ENCODE measurements around the gene PLAAT3.
A peak's percentile ranks its signal among the peaks of the same experiment; 100 is the strongest.
"Not testable (repeated sequence)": the region's sequence is repeated elsewhere in the genome, so short reads cannot be mapped to it uniquely, and the experiment has no call there.

The PLAAT3 gene

GRCh38 chr11:63608353-63609345 lies 5.6 kb downstream of the PLAAT3 start:
- DNase-seq, result no peak

DNA sequence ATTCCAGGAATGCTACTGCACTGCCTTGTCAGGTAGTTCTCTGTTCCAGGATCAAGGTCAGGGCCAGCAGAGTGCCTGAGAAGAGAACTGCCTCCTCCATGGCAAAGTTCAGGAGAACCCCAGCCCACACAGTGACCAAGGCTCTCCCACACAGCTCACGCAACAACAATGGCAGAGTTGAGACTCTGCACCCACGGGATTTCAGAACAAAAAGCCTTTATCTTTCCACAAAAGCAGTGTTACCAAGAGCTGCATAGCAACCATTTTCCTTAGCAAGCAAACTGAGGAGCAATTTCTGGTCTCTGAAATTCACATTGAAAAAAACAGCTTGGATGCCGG lies 11.1 kb downstream of the PLAAT3 start:
- DNase-seq, result no peak

- not testable (repeated sequence) for DNase-seq
These were observed 11.7 kb downstream of the PLAAT3 start for GRCh38 chr11:63602290-63603179.

DNA sequence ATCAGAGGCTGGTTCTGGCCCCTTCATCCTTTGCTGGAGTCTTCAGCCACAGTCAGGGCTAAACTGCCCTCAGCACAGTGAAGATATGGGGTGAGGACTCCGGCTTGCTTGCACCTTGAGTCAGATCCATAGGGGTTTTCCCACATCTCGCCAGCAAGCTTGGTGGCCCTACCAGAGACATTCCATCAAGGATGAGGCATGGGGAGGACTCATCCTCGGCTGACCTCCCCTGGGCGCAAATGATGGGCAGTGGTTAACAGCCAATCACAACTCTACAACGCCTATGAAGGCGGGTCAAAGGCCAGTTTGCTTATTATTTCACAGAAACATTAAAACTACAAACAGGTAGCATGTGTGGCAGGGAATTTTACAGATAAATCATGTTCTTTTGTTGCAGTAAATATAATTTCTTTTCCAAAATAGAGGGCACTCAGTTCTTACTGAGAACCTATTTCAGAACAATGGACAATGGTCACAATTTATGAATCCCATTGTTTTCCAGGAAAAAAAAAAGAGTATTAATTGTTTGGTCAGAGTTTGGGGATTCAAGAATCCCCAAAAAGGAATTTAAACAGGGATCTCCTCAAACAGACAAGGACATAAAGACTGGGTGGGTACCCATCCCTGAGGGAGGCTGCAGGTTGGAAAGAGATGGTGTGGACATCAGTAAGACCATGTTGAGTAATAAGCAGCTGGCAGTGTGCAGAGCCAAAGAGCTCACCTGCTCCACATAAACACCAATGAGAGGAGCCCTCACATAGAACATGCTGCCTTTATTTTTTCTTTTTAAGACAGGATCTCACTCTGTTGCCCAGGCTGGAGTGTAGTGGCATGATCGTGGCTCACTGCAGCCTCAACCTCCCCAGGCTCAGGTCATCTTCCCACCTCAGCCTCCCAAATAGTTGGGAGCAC lies 14.8 kb downstream of the PLAAT3 start:
- DNase-seq, result no peak

DNA sequence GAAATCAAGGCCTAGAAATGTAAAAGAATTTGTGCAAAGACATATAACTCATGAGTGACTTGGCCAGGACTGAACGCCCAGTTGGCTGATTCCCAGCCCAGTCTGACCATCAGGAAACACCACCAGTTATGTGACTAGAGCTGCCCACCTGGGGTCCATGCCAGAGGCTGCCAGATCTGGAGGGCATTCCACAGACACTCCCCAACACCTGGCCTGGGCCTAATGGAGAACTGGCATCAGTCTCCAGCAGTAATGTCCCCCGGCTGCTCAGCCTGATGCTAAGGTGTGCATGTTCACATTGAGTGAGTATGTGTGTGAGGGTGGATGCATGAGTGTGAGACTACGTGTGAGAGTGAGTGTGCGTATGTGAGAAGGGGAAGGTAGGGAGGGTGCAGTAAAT lies 15.7 kb downstream of the PLAAT3 start:
- no peak for DNase-seq

DNA sequence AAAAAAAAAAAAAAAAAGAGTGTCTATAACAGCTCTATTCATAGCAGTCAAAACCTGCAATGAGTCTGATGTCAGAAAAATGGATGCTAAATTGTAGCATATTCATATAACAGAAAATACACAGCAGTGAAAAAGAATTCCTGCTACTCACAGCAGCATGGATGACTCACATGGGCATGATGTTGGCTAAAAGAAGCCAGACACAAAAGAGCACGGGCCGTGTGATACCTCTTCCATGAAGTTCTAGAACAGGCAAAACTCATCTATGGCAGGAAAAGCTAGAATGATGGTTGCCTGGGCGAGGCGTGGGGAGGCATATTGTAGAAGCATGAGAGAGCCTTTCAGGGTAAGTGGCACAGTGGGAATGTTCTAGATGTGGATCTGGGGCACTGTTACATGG lies 18.9 kb downstream of the PLAAT3 start:
- no peak for DNase-seq

DNA sequence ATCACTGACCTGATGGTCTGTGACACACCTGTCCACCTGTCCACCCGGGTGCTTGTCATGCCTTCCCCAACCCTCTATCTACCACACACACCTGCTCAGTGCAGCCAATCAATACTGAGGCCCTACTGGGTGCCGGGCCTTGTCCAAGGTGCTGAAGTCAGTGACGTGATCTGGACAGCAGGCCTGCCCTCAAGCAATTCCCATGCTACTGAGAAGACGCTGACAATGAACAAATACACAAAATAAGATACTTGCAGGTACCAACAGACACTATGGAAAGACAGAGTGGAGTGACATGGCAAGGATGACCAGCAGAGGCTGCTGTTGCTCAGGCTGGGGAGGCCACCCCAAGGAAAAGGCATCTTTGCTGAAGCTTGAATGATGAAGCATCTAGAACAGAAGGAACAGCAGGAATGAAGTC lies 21.2 kb downstream of the PLAAT3 start:
- no peak for DNase-seq

DNA sequence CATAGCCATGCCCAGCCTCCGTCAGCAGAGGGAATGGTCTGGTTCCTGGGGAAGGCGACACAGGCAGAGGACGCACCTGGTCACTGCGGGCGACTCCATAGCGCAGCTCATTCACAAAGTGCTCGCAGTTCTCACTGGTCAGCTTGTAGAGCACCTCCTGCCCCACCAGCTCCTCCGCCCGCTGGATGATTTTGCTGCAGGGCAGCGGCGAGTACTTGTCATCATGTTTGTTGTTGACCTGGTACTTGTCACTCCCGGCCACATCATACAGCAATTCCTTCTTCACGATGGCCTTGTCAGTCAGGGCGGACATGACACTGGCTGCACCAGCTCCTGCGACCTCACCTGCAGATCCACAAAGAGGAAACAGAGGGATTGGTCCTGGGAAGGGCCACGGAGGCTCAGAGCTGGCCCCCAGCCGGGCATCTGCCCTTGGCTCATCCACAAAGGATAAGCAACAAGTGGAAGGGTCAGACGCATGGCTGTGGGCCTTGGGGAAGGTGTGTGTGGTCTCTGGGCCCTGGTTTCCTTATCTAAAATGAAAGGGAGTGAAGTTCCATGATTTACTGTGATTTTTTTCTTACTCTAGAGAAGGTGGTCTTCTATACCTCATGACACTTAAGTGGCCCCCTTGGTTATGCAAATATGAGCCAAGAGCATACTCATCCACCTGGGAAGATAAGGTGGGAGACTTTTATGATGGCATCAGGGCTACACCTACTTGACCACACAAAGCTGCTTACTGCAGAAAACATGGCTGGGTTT lies 24.0 kb downstream of the PLAAT3 start:
- DNase-seq, result no peak

GRCh38 chr11:63589000-63589399 lies 25.2 kb downstream of the PLAAT3 start:
- no peak for DNase-seq

GRCh38 chr11:63586451-63587166 lies 27.6 kb downstream of the PLAAT3 start:
- DNase-seq, result no peak

- DNase-seq, result no peak
These were observed 30.9 kb downstream of the PLAAT3 start for GRCh38 chr11:63583357-63583677.

GRCh38 chr11:63581224-63581623 lies 33.0 kb downstream of the PLAAT3 start:
- not testable (repeated sequence) for DNase-seq

DNA sequence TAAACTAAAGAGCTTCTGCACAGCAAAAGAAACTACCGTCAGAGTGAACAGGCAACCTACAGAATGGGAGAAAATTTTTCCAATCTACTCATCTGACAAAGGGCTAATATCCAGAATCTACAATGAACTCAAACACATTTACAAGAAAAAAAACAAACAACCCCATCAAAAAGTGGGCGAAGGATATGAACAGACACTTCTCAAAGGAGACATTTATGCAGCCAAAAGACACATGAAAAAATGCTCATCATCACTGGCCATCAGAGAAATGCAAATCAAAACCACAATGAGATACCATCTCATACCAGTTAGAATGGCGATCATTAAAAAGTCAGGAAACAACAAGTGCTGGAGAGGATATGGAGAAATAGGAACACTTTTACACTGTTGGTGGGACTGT lies 35.4 kb downstream of the PLAAT3 start:
- DNase-seq, result not testable (repeated sequence)

DNA sequence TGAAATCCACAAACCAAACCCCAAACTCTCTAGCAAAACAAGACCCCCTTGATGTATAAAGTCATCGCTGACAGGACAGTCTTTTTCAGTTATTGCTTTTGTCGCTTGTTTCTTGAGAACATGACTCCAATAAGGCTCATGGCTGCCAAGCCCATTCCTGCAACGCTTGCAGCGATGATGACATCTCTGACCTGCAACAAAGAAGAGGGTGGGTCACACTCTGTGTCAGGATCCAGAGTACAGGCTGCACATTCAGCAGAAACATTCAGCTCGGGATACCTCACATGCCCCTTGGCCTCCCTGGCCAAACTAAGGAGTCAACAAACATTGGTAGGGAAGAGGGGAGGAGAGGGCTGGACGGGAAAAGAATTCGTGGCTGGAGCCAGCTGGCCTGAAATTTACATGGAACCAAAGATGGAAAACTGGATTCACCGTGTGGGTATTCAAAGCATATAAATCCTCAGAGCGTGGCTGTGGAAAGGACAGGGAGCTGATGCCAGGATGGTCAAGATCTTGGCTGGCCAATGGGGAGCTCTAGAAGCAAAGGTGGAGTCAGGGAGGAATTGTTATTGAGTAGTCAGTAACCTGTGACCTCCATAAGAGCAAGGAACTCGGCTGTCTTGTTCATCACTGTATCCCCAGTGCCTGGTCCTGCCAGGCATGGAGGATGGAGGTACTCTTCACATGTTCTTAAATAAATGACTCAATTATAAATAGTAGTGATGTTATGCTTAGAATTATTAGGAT lies 39.2 kb downstream of the PLAAT3 start:
- DNase-seq, result no peak

DNA sequence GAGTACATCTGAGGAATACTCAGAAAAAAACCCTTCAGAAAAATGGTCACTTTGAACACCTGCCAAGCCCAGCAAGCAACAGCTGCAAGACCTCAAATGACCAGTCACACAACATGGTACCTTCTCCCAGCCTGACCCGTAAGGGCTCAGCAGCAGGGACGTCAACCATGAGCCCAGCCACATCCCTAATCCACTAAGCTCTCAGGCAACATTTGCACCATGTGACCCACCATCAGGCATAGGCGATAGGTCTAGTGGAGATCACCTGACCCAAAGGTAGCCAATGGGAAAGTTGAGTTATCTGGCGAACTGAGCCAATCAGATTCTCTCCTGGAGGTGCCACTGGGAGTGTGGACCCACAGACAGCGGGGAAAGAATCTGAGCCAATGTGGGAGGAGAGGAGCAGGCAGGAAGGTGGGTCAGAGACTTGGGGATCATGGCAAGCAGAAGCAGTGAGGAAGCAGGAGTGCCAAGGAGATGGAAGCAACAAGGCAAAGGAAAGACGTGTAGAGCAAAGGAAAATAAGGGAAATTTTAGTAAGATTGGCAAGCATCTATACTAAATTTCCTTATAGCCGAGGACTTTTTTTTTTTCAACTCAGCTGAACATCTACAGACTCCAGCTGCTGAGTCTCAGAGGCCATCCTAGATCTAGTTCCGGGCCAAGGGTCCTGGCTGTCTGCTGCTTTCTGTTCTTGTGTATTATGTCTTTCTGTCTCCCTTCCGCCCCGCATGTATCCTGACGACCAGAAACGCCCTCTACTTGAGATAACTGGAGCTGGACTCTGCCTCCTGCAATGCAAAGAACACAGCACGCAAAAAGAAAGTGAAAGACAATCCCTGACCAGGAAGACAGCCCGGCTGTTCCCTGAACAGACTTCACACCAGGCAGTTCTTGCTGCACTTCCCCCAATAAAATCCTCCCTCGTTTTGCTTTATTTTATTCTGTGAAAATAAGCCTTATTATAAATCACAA lies 40.1 kb downstream of the PLAAT3 start:
- DNase-seq, result peak; percentile 83

- DNase-seq, result no peak
These were observed 42.1 kb downstream of the PLAAT3 start for GRCh38 chr11:63572026-63572688.

- no peak for DNase-seq
These were observed 44.7 kb downstream of the PLAAT3 start for GRCh38 chr11:63569570-63569969.

- peak; percentile 49 for DNase-seq
These were observed 47.0 kb downstream of the PLAAT3 start for GRCh38 chr11:63567044-63567840.
